Esophagus squamous epithelium (tissue), 5 donors: ENCODE data around the gene CIDEB. TPM values are rescaled to one million over a fixed set of nuclear protein-coding genes. Genes with fewer than 3 reads are reported as not detected.

ENCODE experiments used
- DNase-seq: peaks from one replicate; lab custom pipeline; 2025; lab: John Stamatoyannopoulos, UW
- H3K27ac ChIP-seq, 4 donors: fragments of 200-600 bp; sonication (generic); one replicate each; pipeline ENCODE4 v1.5.1; 2016 to 2019; ENCODE audit warnings: mild to moderate bottlenecking in 1 of 4
- H3K27me3 ChIP-seq, 4 donors: fragments of 200-600 bp; sonication (generic); 1 replicate in 3 of 4; 2 replicates in 1 of 4; pipeline versions ENCODE4 v1.5.1 to v1.6.0; 2017 to 2021; ENCODE audit warnings: antibody characterized with exemption in 1 of 4
- H3K36me3 ChIP-seq, 3 donors: fragments of 200-600 bp; sonication (generic); one replicate each; pipeline ENCODE4 v1.5.1; 2016 to 2019
- H3K4me1 ChIP-seq, 3 donors: fragments of 200-600 bp; sonication (generic); one replicate each; pipeline ENCODE4 v1.5.1; 2017 to 2019
- H3K4me3 ChIP-seq, 4 donors: fragments of 200-600 bp; sonication (generic); 1 replicate in 3 of 4; 2 replicates in 1 of 4; pipeline ENCODE4 v1.5.1; 2016 to 2019; ENCODE audit warnings: mild to moderate bottlenecking in 2 of 4, moderate library complexity in 1 of 4
- H3K9me3 ChIP-seq, 3 donors: fragments of 200-600 bp; sonication (generic); one replicate each; pipeline ENCODE4 v1.5.1; 2016 to 2019
- CTCF ChIP-seq, 6 experiments: fragments of 450-650 bp in 4 of 6; fragments of 200-600 bp in 2 of 6; sonication (generic) in 2 of 6; IDR thresholded peaks; one replicate each; pipeline ENCODE4 v1.5.1; 2016 to 2019; ENCODE audit warnings: antibody characterized with exemption in 6 of 6, mild to moderate bottlenecking in 4 of 6, moderate library complexity in 4 of 6
- POLR2A ChIP-seq, 4 donors: fragments of 450-650 bp; IDR thresholded peaks; one replicate each; pipeline ENCODE4 v1.6.1; 2017; ENCODE audit warnings: antibody characterized with exemption in 4 of 4, mild to moderate bottlenecking in 4 of 4, moderate library complexity in 3 of 4
- WGBS, 2 donors: methylation state at CpG; one replicate each; pipeline ENCODE4 v1.1.5; 2018; 5-methylcytosine and 5-hydroxymethylcytosine counted together
- intact Hi-C: fragments of 100-400 bp; cut with DNase I; formaldehyde crosslinking; loops from one replicate; pipeline ENCODE4 v1.15.0; 2022
- total RNA-seq, 4 donors: library from RNA; depleted of rRNA; stranded (reverse); fragments of >200 nt; gene quantifications; one replicate each; pipeline ENCODE4 v1.1.0, GENCODE V29; 2016
- donor health status: DM: yes; HTN: yes; CAD: no.

CIDEB gene
- total RNA-seq, 4 donors from 2014 or later = 18.3 to 41.4 (median 30.4) TPM

- 34 to 36% methylated on average over 4 of the region's 4 CpGs for WGBS, 2 donors
- DNase-seq = no peak
- Histone ChIP-seq H3K36me3 (no peaks in the 10 kb centered on the region), H3K27me3 (peaks cover 0 to 8% (median 0%) of the 10 kb centered on the region in 4 donors), H3K4me3 (no peak overlapping the region), H3K27ac (no peak overlapping the region), H3K9me3 (no peaks in the 10 kb centered on the region), H3K4me1 (peaks cover 0 to 26% (median 17%) of the 10 kb centered on the region in 3 donors)
- TF ChIP-seq POLR2A (IDR thresholded peaks at IDR 0.05) = no peak
- TF ChIP-seq CTCF (IDR thresholded peaks at IDR 0.05) = no peak
- intact Hi-C loops = no loop called here
These were observed 43.7 kb upstream of the CIDEB start for GRCh38 chr14:24351517-24351916.

GRCh38 chr14:24349742-24350141, 42.0 kb upstream of the CIDEB start:
- DNase-seq = no peak
- no peak for TF ChIP-seq CTCF (IDR thresholded peaks at IDR 0.05)
- no peak for TF ChIP-seq POLR2A (IDR thresholded peaks at IDR 0.05)
- 63 to 83% methylated on average over 5 of the region's 5 CpGs for WGBS, 2 donors
- peaks cover 0 to 15% (median 0%) of the 10 kb centered on the region in 4 donors for H3K27me3 ChIP-seq
- H3K4me1 ChIP-seq = peaks cover 0 to 26% (median 17%) of the 10 kb centered on the region in 3 donors
- H3K27ac ChIP-seq = no peak overlapping the region
- intact Hi-C loops = no loop called here
- H3K36me3 ChIP-seq = no peaks in the 10 kb centered on the region
- H3K9me3 ChIP-seq = no peaks in the 10 kb centered on the region
- no peak overlapping the region for H3K4me3 ChIP-seq

GRCh38 chr14:24348186-24348585, 40.4 kb upstream of the CIDEB start:
- intact Hi-C loops = no loop called here
- no peak for DNase-seq
- TF ChIP-seq CTCF (IDR thresholded peaks at IDR 0.05) (no peak), POLR2A (IDR thresholded peaks at IDR 0.05) (no peak)
- H3K4me1 ChIP-seq = peaks cover 0 to 14% (median 12%) of the 10 kb centered on the region in 3 donors
- 83 to 93% methylated on average over 2 of the region's 2 CpGs for WGBS, 2 donors
- H3K4me3 ChIP-seq = no peak overlapping the region
- H3K27ac ChIP-seq = no peak overlapping the region
- H3K36me3 ChIP-seq = no peaks in the 10 kb centered on the region
- no peaks in the 10 kb centered on the region for H3K9me3 ChIP-seq
- peaks cover 0 to 18% (median 0%) of the 10 kb centered on the region in 4 donors for H3K27me3 ChIP-seq

- Histone ChIP-seq H3K36me3 (no peaks in the 10 kb centered on the region), H3K9me3 (no peaks in the 10 kb centered on the region), H3K4me3 (no peak overlapping the region), H3K27me3 (peaks cover 0 to 15% (median 0%) of the 10 kb centered on the region in 4 donors), H3K4me1 (peaks cover 0 to 14% (median 12%) of the 10 kb centered on the region in 3 donors), H3K27ac (no peak overlapping the region)
- DNase-seq = no peak
- intact Hi-C loops = no loop called here
- TF ChIP-seq POLR2A (IDR thresholded peaks at IDR 0.05) (no peak), CTCF (IDR thresholded peaks at IDR 0.05) (no peak)
- WGBS, 2 donors = 20 to 38% methylated on average over 1 of the region's 1 CpG
These were observed 39.4 kb upstream of the CIDEB start for GRCh38 chr14:24347134-24347533.

- Histone ChIP-seq H3K4me1 (peaks cover 0 to 26% (median 9%) of the 10 kb centered on the region in 3 donors), H3K4me3 (no peak overlapping the region), H3K27ac (no peak overlapping the region), H3K36me3 (no peaks in the 10 kb centered on the region), H3K9me3 (no peaks in the 10 kb centered on the region), H3K27me3 (peaks cover 0 to 15% (median 0%) of the 10 kb centered on the region in 4 donors)
- DNase-seq = no peak
- intact Hi-C loops = no loop called here
- no peak for TF ChIP-seq POLR2A (IDR thresholded peaks at IDR 0.05)
- no peak for TF ChIP-seq CTCF (IDR thresholded peaks at IDR 0.05)
- 62 to 70% methylated on average over 6 to 7 of the region's 7 CpGs for WGBS, 2 donors
These were observed 36.3 kb upstream of the CIDEB start for GRCh38 chr14:24343795-24344660.
